Fibroblast of villous mesenchyme (primary cell): Measurements from ENCODE around the gene MAN1C1. TPM values are rescaled to one million over a fixed set of nuclear protein-coding genes. Genes with fewer than 3 reads are reported as not detected.

Source experiments
- DNase-seq: peaks from one replicate; pipeline ENCODE4 v3.0.0-alpha.2; 2010; ENCODE audit warnings: low read depth
- H3K4me3 ChIP-seq: 2 replicates; pipeline ENCODE4 v1.5.1; 2011; ENCODE audit warnings: low read depth, mild to moderate bottlenecking, low read length
- total RNA-seq: library from RNA; depleted of rRNA; stranded (reverse); fragments of >200 nt; gene quantifications from 2 replicates; pipeline ENCODE4 v1.2.3, GENCODE V29; 2012
- TF ChIP-seq, protein P1 (sequence below): IDR thresholded peaks from 2 replicates; pipeline ENCODE4 v1.5.1; 2012; ENCODE audit warnings: low read depth, mild to moderate bottlenecking, low read length; ENCODE audit not compliant: insufficient read depth

MAN1C1 gene
- total RNA-seq, 1 donor, result 5.2 TPM

DNA sequence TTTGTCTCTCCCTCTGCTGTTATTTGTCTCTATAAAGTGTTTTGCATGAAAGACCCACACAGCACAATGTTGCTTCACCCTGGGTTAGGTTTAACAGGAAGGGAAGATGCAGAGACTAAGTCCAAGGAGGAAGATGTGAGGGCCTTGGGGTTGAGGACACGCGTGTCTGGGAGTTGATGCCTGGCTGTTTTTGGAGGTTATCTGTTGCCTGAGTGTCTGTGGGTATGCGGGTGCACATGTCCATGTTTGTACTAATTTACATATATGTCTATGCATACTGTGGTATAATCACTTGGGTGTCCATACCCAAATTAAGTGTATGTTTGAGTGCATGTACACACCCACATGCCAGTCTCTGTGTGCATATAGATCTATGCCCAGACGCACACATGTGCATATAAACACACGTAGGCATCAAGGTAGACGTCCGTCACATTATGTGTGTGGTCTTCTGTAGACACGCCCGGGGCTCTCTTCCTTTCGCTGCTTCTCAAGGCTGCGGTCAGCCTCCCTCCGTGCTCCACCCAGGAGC lies 962 bp upstream of the MAN1C1 start:
- H3K4me3 ChIP-seq, result peak overlapping the region; percentile 65
- no peak for DNase-seq
- TF ChIP-seq, protein P1, sequence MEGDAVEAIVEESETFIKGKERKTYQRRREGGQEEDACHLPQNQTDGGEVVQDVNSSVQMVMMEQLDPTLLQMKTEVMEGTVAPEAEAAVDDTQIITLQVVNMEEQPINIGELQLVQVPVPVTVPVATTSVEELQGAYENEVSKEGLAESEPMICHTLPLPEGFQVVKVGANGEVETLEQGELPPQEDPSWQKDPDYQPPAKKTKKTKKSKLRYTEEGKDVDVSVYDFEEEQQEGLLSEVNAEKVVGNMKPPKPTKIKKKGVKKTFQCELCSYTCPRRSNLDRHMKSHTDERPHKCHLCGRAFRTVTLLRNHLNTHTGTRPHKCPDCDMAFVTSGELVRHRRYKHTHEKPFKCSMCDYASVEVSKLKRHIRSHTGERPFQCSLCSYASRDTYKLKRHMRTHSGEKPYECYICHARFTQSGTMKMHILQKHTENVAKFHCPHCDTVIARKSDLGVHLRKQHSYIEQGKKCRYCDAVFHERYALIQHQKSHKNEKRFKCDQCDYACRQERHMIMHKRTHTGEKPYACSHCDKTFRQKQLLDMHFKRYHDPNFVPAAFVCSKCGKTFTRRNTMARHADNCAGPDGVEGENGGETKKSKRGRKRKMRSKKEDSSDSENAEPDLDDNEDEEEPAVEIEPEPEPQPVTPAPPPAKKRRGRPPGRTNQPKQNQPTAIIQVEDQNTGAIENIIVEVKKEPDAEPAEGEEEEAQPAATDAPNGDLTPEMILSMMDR, result no peak

DNA sequence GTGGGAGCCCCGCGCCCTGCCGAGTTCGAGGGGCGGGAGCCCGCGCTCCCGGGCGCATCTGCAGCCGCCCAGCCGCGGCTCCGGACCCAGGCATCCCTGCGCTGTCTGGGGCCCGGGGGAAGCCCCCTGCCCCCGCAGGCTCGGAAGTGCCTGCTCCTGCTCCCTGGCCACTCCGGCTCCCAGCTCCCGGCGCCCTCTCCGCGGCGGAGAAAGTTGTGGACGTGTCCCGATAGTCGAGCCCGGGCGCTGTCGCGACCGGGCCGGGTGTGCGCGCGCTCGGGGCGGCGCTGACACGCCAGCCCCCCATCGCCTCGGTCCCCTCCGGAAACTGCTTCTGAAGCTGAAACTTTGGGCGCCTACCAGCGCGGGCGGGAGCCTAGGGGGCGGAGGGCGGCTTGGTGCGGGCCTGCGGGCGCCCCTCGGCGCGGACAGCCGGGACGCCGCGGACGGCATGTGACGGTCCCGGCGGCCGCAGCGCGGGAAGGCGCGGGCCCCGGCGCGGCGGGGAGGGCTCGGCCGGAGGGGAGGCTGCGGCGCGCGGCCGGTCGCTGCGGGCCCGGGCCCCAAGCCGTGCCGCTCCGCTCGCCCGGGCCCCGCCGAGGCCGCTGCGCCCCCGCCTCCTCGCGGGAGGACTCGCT lies 515 bp downstream of the MAN1C1 start:
- H3K4me3 ChIP-seq, result peak overlapping the region; percentile 56
- no peak for DNase-seq
- TF ChIP-seq, protein P1, result no peak

DNA sequence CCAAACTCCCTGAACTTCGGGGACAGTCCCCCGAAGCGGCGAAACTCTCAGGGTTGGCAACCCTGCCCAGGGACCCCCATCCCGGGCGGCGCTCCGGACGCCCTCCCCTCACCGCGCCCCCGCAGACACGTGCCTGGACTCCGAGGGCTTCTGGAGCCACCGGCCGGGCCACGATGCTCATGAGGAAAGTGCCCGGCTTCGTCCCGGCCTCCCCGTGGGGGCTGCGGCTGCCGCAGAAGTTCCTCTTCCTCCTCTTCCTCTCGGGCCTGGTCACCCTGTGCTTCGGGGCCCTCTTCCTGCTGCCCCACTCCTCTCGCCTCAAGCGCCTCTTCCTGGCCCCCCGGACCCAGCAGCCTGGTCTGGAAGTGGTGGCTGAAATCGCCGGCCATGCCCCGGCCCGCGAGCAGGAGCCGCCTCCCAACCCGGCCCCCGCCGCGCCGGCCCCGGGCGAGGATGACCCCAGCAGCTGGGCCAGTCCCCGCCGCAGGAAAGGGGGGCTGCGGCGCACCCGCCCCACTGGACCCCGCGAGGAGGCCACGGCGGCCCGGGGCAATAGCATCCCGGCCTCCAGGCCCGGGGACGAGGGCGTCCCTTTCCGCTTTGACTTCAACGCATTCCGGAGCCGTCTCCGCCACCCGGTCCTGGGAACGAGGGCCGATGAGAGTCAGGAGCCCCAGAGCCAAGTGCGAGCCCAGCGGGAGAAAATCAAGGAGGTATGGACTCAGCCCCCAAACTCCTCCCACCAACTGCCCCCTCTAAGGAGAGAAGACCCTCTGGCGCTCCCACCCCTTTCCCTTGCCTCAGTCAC lies 1.2 kb downstream of the MAN1C1 start:
- DNase-seq, result no peak
- TF ChIP-seq, protein P1, result no peak
- H3K4me3 ChIP-seq, result peak overlapping the region; percentile 51

DNA sequence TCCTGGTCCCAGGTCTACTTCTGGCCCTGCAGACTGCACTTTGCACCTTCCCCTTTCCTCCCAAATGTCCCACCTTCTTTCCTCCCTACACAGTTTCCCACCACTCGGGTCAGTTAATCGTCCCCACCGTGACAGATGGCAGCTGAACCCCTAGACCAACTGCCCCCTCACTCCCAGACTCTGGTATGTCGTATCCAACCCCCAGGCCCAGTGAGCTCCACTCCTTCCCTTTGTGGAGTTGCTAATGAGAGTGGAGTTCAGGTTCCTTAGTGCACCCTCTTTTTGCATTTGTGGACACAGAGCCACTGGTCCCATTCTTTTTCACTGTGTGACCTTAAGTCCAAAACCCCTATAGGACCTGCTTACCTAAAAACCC lies 1.8 kb downstream of the MAN1C1 start:
- TF ChIP-seq, protein P1, result no peak
- DNase-seq, result no peak
- peak overlapping the region; percentile 9 for H3K4me3 ChIP-seq

DNA sequence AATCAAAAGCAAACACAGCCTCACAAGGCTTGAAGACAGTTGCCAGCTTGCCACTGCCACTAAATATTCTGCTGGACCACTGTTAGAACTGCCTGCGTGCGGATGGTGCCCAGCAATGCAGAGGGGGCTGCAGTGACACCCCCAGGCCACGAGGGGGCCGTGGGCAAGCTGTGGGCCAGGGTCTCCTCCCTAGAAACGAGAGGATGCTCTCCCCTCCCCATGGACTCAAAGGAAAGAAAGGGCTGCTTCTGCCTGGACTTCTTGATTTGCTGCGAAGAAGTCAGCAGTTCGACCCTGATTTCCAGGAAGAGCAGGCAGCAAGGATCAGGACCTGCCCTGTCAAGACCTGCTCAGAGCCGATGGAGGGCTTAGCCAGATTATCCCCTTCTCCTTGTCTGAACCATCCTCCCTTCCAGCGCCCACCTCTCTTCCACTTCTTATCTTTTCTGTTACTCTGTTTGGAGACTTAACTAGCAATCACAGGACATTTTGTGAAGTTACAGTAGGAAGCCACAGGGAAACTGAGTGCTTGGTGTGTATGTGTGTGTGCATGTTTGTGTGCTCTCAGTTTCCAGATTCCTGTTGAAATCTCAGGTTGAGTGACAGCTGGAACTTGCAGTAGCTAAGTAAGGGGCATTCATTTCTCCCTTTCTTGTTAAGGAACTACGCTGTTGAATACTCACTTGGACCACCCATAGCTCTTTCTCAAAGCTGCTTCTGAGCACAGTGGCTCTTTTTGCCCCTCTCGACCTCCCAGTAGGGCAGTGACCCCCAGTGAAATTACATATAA lies 2.7 kb downstream of the MAN1C1 start:
- H3K4me3 ChIP-seq, result no peak overlapping the region
- TF ChIP-seq, protein P1, result peak; percentile 81
- DNase-seq, result peak; percentile 17

DNA sequence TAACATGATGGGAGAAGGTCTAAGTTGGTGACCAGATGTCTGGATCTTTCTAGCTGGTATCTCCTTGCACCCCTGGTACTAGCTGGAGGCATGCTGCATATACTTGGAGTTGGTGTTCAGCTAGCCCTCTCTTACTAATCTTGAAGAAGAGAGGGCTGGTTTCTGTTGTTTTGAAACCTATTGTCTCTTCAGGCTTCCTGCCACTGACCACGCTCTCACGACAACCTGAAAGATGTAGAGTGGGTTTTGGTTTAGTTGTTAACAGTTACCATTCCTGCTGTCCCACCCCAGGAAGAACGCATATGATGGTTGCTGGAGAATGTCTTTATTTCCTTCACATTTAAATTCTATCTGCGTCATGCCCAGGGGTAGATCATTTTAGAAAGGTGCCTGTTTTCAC lies 3.6 kb downstream of the MAN1C1 start:
- no peak for DNase-seq
- no peak overlapping the region for H3K4me3 ChIP-seq
- TF ChIP-seq, protein P1, result no peak
